HG03280 (cell line): ENCODE data around the gene LSP1.

Experiments used
- ATAC-seq: cut with Tn5 transposase; IDR thresholded peaks from one replicate; pipeline ENCODE4 v1.9.1; 2021; ENCODE audit warnings: mild to moderate bottlenecking, moderate library complexity; ENCODE audit not compliant: unreplicated experiment

Gene LSP1

DNA sequence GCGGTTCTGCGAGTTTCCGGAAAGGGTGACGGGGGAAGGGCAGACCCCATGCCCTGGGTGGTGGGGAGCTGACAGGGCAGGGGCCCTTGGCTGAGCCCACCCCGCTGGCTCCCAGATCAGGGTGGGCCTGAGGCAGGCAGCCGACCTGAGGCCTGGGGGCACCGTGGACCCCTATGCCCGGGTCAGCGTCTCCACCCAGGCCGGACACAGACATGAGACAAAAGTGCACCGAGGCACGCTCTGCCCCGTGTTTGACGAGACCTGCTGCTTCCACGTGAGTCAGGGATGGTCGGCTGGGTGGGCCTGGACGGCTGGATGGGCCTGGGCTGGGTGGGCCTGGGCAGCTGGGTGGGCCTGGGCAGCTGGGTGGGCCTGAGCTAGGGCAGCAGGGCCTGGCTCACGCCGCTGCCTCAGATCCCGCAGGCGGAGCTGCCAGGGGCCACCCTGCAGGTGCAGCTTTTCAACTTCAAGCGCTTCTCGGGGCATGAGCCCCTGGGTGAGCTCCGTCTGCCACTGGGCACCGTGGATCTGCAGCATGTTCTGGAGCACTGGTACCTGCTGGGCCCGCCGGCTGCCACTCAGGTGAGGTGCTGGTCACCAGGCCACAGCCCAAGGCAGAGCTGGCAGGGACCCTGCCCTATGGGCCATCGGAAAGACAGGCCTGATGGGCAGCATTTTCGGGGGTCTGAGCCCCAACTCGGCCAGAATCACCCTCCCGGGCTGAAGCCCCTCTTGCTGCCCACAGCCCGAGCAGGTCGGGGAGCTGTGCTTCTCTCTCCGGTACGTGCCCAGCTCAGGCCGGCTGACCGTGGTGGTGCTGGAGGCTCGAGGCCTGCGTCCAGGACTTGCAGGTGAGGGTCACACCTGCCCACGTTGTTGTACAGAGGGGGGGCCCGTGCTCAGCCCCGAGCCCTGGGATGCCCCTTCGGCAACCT, 16.6 kb upstream of the LSP1 start:
- no peak for ATAC-seq

DNA sequence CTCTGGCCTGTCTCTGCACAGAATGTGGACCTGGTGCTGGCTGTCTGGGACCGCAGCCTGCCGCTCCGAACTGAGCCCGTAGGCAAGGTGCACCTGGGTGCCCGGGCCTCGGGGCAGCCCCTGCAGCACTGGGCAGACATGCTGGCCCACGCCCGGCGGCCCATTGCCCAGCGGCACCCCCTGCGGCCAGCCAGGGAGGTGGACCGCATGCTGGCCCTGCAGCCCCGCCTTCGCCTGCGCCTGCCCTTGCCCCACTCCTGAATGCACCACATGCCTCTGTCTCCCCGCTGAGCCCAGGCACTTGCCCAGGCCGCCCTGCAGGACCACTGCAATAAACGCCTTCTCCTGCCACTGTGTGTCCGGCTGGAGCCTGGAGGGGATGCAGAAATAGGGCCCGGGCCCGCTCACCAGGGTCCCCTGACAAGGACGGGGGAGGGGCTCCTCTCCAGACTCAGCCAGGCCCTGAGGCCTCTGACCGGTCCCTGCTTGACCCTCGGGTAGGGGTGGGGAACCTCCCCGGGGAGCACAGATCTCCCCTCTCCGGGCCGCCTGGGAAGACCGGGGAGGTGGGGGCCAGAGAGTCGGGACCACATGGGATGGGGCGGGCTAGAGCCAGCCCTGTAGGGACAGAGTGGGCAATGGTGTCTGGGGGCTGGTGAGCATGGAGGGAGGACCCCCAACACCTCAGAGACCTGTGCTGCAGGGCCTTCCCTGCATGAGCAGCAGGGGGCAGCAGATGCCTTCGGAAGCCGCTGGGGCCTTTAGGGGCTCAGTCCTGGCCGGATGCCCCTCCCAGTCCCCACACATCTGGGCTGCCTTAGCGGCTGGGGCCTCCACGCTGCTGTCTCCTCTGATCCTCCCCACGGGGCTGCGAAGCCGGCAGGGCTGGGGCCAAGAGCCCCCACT, 15.5 kb upstream of the LSP1 start:
- peak; percentile 71 for ATAC-seq

DNA sequence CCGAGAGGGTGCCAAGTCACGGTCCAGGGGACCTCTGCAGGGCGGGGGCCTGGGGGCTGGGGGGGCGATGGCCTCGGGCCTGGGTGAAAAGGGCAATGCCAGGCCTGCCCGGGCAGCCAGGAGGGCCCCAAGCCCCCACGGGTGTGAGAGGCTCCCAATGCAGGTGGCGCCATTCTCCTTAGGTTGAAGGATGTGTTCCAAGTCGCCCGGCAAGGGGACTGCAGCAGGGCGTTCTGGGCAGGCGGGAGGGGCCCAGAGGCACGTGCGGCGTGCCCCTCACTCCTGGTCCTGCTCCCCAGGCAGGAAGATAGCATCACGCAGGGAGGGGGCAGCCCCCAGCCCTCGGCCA, 14.8 kb upstream of the LSP1 start:
- ATAC-seq, result no peak

DNA sequence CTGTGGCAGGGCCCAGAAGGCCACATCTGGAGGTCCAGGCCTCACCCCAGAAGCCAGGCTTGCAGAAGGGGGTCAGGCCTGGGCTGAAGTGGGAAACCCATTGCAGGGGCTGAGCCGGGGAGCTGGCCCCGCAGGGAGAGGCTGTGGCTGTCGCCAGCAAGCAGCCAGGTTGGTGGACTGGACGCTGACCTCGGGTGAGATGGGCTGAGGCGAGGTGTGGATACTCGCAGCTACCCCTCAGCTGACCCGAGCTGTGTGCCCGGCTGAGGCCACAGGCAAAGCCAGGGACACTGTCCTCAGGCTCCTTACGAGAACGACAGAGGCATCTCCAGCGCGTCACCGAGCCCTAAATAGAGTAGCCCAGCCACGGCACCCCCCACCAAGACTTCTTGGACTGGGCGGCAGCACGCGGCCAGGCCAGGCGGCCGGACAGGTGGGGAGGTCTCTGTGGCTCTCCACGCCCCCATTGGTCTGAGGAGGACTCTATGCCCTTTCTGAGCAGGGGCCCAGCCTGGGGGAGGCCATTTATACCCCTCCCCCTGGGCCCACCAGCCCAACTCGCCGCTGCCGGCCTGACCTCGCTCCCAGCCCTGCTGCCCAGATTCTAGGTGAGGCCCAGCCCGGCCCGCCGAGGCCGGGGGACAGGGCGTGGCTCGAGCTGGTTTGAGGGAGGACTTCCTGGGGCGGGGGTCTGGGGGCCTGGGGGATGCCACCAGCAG, 14.3 kb upstream of the LSP1 start, which contains the start of gene TNNI2:
Gene TNNI2, plus strand, starts transcription at position 556 of the 719 bp plus-strand sequence. CDS start 716 bp downstream, outside the sequence.
- no peak for ATAC-seq

DNA sequence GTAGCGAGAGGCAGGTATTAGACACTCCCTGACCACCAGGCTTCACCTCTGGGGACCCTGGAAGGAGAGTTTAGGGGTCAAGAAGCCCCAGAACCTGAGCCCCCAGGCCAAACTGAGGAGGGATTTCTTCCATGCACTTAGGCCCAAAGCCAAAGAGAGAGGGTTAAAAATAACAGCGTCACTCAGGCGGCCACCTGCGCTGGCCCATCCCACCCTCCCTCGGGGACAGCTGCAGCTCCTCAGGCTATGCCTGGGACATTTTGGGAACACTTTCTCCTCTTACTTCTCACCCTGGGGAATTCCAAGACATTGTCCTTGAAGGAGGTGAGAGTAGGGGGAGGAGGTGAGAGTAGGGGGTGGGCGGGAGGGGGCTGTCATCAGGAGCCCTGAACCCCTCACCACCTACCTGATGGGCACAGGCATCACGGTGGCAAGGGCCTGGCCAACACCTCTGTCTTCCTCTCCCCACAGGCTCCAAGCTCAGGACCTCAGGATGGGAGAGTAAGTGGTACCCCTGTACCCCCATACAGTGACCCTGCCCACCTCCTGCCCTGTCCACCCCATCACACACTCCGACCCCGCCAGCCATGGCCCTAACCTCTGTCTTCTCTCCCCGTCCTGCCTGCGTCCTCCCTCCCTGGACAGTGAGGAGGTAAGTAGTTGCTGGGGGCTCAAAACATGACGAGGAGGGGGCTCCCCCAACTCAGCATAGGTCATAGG, 13.5 kb upstream of the LSP1 start:
- ATAC-seq, result no peak

DNA sequence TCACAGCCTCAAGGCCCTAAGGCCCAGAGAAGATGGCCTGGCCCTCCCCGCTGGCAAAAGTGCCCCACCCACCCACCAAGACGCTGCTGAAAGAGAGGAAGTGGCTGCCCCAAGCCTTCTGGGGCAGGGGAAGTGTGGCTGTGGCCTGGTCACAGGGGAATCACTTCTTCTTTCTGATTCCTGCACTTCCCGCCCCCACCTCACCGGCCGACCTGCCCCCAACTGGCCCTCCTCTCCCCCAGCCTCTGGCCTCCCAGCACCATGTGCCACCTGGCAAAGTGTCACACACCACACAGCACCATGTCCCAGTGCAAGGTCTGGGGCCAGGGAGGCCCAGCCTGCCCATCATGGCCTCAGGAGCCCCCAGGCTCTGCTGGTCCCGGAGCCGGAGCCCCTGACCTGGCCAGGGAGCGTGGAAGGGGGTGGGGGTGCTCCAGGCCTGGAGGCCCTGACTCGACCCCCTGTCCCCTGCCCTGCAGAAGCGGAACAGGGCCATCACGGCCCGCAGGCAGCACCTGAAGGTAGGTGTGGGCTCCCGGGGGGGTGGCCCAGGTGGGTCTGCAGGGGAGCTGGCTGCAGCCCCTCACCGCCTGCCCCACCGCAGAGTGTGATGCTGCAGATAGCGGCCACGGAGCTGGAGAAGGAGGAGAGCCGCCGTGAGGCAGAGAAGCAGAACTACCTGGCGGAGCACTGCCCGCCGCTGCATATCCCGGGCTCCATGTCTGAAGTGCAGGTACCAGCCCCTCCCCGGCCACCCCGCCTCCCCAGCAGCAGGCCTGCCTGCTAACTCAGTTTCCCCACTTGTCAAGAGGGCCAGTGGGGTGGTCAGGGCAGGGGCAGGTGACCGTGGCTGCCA, 12.7 kb upstream of the LSP1 start:
- no peak for ATAC-seq

DNA sequence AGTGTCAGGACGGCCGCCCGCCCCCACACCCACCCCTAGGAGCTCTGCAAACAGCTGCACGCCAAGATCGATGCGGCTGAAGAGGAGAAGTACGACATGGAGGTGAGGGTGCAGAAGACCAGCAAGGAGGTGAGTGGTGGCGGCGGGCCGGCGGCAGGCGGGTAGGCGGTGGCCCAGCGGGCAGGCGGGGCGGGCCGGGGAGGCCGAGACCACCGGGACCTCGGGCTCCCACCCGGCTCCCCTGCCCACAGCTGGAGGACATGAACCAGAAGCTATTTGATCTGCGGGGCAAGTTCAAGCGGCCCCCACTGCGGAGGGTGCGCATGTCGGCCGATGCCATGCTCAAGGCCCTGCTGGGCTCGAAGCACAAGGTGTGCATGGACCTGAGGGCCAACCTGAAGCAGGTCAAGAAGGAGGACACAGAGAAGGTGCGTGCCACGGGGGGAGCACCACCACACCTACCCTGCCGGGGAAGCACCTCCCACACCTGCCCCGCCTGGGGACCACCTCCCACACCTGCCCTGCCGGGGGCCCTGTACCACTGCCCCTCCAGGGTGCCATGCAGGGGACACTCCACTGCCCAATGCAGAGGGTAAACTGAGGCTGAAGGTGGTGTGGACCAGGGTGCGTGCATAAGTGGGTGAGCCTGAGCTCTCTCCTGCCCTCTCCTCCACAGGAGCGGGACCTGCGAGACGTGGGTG, 12.0 kb upstream of the LSP1 start:
- no peak for ATAC-seq

DNA sequence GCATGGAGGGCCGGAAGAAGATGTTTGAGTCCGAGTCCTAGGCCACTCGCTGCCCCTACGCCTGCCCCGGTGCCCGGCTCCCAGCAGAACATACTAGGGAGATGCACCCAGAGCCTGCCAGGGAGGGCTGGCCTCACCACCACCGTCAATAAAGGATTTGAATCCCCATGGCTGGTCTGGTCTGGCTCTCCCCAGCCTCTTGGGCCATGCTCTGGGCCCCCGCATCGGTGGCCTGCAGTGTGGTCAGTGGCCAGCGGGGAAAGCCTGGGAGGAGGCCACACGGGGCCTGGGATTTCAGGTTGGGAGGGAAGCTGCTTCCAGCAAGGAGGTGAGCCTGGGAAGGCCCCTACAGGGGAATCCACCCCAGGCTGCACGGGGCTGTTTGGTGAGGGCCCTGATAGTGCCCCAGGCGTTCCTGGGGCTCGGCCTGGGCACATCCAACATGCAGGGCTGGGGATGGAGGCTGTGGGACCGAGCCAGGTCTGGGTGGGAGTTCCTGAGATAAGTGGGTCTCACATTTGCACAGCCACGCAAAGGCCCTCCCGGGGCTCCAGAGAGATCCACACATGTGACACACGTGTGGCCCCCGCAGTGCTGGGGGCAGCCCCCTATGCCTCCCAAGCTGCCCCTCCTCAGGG, 11.3 kb upstream of the LSP1 start:
- ATAC-seq, result no peak

DNA sequence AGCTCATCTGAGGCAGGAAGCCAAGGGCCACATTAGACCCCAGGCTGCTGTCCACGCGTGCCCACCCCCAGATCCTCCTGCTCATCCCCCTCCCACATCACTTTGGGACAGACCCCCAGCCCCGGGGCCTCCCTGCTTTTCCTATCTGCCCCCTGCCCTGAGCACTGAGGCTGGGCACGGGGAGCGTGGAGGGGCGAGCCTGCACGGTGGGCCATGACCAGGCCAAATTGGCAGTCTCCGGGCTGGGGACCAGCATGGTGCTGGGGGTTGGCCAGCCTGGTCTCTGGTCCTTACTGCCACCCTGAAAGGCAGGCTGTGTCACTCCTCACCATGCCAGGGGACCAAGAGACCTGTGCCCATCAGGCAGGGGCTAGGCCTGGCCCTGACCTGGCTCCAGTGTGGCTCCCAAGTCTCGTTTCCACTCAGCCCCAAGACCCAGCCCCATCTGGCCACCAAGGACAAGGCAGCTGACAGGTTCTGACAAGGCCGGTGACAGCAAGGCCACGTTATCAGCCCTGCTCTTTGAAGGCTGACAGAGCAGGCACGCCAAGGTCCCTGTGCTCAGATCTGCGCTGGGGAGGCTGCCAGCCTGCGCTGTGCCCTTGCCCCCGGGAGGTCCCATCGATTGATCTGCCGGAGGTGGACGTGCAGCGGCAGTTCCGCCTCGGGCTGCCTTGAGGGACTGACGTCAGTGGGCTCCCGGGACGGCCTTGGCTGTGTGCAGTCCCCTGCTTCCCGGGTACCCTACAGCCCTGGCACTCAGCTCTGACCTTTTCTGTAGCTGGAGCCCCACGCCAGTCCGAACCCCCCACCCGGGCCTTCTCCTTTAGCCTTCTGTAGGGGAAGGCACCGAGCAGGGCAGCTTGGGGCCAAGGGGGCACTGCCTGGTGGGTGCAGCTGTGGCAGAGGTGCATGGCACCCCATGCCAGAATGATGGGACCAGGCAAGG, 10.5 kb upstream of the LSP1 start:
- ATAC-seq, result no peak

DNA sequence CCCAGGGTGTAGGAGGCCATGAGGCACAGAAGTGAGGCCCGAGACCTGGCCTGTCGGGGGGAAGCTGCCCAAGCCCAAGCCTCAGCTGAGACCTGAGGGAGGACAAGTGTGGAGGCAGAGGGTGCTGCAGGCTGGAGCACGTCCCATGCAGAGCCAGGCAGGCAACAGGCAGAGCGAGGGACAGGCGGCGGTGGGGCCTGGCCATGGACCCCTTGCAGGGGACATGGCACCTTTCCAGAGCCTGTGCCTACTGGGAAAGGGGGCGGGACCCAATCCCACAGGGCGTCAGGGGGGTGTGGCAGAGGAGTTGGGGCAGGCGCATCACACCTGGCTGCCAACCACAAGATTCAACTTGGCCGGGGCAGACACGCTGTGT, 9.8 kb upstream of the LSP1 start:
- ATAC-seq, result no peak

DNA sequence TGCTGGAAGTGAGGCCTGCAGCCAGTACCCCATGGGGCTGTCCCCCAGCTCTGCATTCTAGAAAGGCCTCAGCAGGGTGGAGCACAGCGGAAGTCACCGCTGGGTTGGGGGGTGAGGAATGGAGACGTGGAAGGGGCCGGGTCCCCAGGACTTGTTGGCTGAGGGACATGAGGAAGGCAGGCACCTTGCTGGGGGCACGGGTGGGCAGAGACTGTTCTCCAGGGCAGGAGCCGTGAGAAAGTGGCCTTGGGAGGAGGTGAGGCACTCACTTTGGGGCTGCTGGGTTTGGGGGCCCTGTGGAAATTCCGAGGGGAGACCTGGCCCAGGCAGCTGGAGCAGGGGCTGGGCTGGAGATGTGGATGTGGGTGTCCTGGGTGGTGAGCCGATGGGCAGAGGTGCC, 9.1 kb upstream of the LSP1 start:
- ATAC-seq, result no peak

DNA sequence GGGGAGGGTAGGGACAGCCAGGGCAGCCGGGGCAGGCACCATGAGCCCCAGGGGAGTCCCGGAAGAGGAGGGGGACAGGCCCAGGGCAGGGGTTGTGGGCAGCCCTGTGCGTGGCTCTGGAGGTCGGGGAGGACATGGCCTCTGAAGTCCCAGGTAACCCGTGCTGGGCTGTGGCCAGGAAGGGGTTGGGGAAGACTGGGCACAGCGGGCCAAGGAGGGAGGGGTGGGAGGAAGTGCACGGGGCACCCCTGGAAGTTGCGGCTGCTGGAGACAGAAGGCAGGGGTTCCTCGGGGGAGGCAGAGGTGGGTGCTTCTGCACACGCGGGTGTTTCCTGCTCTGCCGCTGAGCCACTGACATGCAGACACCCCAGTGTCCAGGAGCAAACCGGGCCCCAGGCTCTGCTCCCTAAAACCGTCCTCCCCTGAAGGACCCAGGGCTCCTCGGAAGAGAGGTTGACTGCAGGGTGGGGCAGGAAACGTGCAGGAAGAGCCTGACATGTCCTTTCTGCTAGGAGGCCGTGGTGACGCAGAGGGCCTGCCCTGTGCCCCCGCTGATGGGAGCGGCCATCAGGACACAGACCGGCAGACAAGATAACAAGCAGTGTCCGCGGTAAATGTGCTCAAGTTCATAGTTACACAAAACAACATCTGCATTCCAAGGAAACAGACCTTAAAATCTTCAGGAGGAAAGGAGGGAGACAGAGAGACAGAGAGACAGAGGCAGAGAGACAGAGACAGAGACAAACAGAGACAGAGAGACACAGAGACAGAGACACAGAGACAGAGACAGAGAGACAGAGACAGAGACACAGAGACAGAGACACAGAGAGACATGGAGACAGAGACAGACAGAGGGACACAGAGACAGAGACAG, 8.4 kb upstream of the LSP1 start:
- no peak for ATAC-seq

DNA sequence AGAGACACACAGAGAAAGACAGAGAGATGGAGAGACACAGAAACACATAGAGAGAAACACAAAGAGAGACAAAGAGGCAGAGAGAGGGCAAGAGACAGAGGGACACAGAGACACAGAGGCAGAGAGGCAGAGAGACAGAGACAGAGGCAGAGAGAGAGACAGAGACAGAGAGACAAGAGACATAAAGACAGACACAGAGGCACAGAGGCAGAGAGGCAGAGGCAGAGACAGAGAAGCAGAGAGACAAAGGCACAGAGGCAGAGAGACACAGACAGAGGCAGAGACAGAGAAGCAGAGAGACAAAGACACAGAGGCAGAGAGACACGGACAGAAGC, 7.8 kb upstream of the LSP1 start:
- no peak for ATAC-seq

DNA sequence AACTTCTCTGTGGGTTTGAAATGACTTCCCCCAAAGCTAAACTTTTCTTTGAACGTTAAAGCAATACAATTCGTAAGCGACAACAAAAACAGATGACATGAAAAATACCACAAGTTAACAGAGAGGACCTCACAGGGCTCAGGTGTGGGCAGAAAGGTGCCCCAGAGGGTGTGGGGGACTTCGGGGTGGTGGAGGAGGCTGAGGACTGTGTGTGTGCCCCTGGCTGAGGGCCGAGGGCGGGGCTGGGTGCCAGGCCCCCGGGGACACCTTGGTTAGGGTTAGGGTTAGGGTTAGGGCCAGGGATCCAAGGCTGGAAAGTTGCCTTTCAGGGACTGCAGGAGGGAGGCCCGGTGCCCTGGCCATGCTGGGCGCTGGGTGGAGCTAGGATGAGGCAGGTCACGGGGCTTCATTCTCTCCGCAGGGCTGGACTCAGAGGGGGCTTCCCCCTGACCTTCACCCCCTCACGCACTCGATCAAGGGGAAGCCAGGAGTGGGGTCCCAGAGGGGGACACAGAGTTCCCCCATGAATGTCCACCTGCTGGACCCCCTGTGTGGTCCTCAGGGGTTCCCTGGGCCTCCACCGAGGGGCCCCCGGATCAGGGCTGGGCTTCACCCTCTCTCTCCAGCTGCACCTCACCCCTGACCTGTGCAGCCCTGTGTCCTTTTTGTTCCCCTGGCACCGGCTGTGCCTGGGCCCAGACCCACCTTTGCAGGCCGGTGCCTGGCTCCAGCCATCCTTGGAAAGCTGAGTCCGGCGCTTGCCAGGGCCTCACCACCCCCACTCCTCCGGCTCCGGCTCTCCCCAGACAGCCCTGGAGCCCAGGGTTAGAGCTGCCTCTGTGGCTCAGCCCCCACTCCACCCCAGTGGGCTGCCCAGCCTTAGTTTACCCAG, 7.1 kb upstream of the LSP1 start:
- no peak for ATAC-seq

DNA sequence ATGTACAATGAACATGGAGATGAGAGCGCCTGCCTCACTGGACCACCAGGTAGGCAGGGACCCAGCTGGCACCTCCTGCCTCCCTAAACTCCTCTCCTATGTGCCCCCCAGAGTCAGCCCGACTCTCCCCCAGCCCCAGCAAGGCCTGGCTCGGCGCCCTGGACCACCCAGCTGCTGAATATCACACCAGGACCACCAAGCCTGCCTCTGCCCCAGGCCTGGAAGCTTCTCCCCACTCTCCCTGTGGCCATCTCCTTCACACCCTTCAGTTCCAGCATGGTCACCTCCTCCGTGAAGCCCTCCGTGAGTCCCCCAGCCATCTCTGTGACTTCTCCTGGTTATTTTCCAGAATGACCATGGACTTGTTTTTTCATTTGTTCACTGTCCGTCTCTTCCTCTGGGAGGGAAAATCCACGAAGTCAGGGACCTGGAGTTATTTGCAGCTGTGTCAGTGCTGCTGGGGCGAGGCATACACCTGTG, 6.4 kb upstream of the LSP1 start:
- ATAC-seq, result no peak
